Amniotic epithelial cell (primary cell): ENCODE measurements around the gene INSIG1.

Experiments used
- DNase-seq: peaks from one replicate; pipeline ENCODE4 v3.0.0-alpha.2; 2010; ENCODE audit warnings: low read depth

Gene INSIG1

GRCh38 chr7:155297517-155298287 is at the start of gene INSIG1:
Gene INSIG1 (plus strand): TSS chr7:155297878. CDS start chr7:155298286, 408 bp downstream.
- peak; percentile 87 for DNase-seq

GRCh38 chr7:155248366-155248756 is 49.3 kb upstream of the INSIG1 start:
- no peak for DNase-seq

- no peak for DNase-seq
Observed at GRCh38 chr7:155251831-155252230, 45.8 kb upstream of the INSIG1 start.

GRCh38 chr7:155252444-155252887 is 45.2 kb upstream of the INSIG1 start:
- DNase-seq, result no peak

- no peak for DNase-seq
Observed at GRCh38 chr7:155252892-155253501, 44.7 kb upstream of the INSIG1 start.

- no peak for DNase-seq
Observed at GRCh38 chr7:155254018-155254417, 43.7 kb upstream of the INSIG1 start.

- no peak for DNase-seq
Observed at GRCh38 chr7:155255071-155255470, 42.6 kb upstream of the INSIG1 start.

- no peak for DNase-seq
Observed at GRCh38 chr7:155255621-155256020, 42.1 kb upstream of the INSIG1 start.

- DNase-seq, result no peak
Observed at GRCh38 chr7:155256081-155256760, 41.5 kb upstream of the INSIG1 start.

- no peak for DNase-seq
Observed at GRCh38 chr7:155256761-155257481, 40.8 kb upstream of the INSIG1 start.

GRCh38 chr7:155257482-155258225 is 40.0 kb upstream of the INSIG1 start:
- DNase-seq, result no peak

- peak; percentile 55 for DNase-seq
Observed at GRCh38 chr7:155258226-155258560, 39.5 kb upstream of the INSIG1 start.

GRCh38 chr7:155259866-155260497 is 37.7 kb upstream of the INSIG1 start:
- DNase-seq, result no peak

- no peak for DNase-seq
Observed at GRCh38 chr7:155260498-155260872, 37.2 kb upstream of the INSIG1 start.

- no peak for DNase-seq
Observed at GRCh38 chr7:155261031-155261985, 36.4 kb upstream of the INSIG1 start.

- no peak for DNase-seq
Observed at GRCh38 chr7:155262031-155262430, 35.6 kb upstream of the INSIG1 start.

- no peak for DNase-seq
Observed at GRCh38 chr7:155263051-155263450, 34.6 kb upstream of the INSIG1 start.

GRCh38 chr7:155263581-155264143 is 34.0 kb upstream of the INSIG1 start:
- DNase-seq, result no peak

GRCh38 chr7:155265144-155265543 is 32.5 kb upstream of the INSIG1 start:
- DNase-seq, result no peak

GRCh38 chr7:155265961-155266360 is 31.7 kb upstream of the INSIG1 start:
- no peak for DNase-seq
